H1 (cell line): ENCODE data around the gene TLR8. TPM values are rescaled to one million over a fixed set of nuclear protein-coding genes. Genes with fewer than 3 reads are reported as not detected.

Experiments
- CTCF ChIA-PET: fragments of 300-600 bp; sonication (Branson Sonifier 250); formaldehyde crosslinking; loops from one replicate; lab custom pipeline; 2021; ENCODE audit not compliant: partially characterized antibody; lab: Charles Lee
- POLR2A ChIA-PET: fragments of 300-600 bp; sonication (Branson Sonifier 250); formaldehyde crosslinking; loops from one replicate; lab custom pipeline; 2021; ENCODE audit warnings: inconsistent platforms; ENCODE audit not compliant: partially characterized antibody; lab: Charles Lee
- DNase-seq, 2 experiments: peaks; one replicate each; pipeline versions ENCODE4 v3.0.0 to v3.0.0-alpha.2; 2010 to 2022; ENCODE audit warnings: low spot score in 2 of 2, low read depth in 1 of 2, mixed read lengths in 1 of 2
- FAIRE-seq: peaks from 2 replicates; lab custom pipeline; 2011; peaks lifted over from hg19 to GRCh38; lab: Jason Lieb, UNC
- H2AFZ ChIP-seq: 2 replicates; pipeline ENCODE4 v1.8.1; 2012; ENCODE audit warnings: low read length, inconsistent platforms
- H2AK5ac ChIP-seq: 2 replicates; pipeline ENCODE4 v1.6.1; 2013; ENCODE audit warnings: low read depth, low read length
- H2BK120ac ChIP-seq: replicated peaks from 2 replicates; pipeline ENCODE3; 2013; ENCODE audit warnings: low read depth, low read length, inconsistent platforms
- H2BK12ac ChIP-seq: 2 replicates; pipeline ENCODE4 v1.6.1; 2013; ENCODE audit warnings: low read depth, low read length
- H2BK15ac ChIP-seq: 2 replicates; pipeline ENCODE4 v1.6.1; 2013; ENCODE audit warnings: low read length
- H2BK20ac ChIP-seq: 2 replicates; pipeline ENCODE4 v1.6.1; 2013; ENCODE audit warnings: low read length
- H2BK5ac ChIP-seq: 2 replicates; pipeline ENCODE4 v1.6.1; 2013; ENCODE audit warnings: low read depth, low read length
- H3K14ac ChIP-seq: 2 replicates; pipeline ENCODE4 v1.6.1; 2013; ENCODE audit warnings: inconsistent platforms; ENCODE audit not compliant: insufficient read length
- H3K18ac ChIP-seq: 2 replicates; pipeline ENCODE4 v1.6.1; 2013; ENCODE audit warnings: low read length; ENCODE audit errors: extremely low read depth
- H3K23ac ChIP-seq: 2 replicates; pipeline ENCODE4 v1.6.1; 2013; ENCODE audit warnings: inconsistent platforms; ENCODE audit not compliant: insufficient read length
- H3K23me2 ChIP-seq: 2 replicates; pipeline ENCODE4 v1.6.1; 2013; ENCODE audit warnings: low read depth, low read length
- H3K27ac ChIP-seq: 2 replicates; pipeline ENCODE4 v1.6.1; 2011; ENCODE audit warnings: low read depth, low read length, inconsistent platforms
- H3K27me3 ChIP-seq, 4 experiments: replicated peaks in 1 of 4; 1 replicate in 1 of 4; 2 replicates in 3 of 4; pipeline versions ENCODE4 v1.6.1 to v1.8.1; 2011 to 2013; ENCODE audit warnings: low read length in 3 of 4, mild to moderate bottlenecking in 3 of 4, inconsistent platforms in 2 of 4, mixed read lengths in 2 of 4, moderate library complexity in 1 of 4; ENCODE audit not compliant: control insufficient read depth in 3 of 4, insufficient read depth in 3 of 4; ENCODE audit errors: extremely low read depth in 1 of 4
- H3K36me3 ChIP-seq, 4 experiments: 2 replicates each; pipeline versions ENCODE4 v1.6.1 to v1.8.1; 2011 to 2013; ENCODE audit warnings: mild to moderate bottlenecking in 4 of 4, low read length in 3 of 4, moderate library complexity in 2 of 4, control low read depth in 1 of 4, inconsistent platforms in 1 of 4; ENCODE audit not compliant: insufficient read depth in 4 of 4, control insufficient read depth in 2 of 4
- H3K4ac ChIP-seq: replicated peaks from 2 replicates; pipeline ENCODE3; 2013; ENCODE audit warnings: low read length, low read depth, mixed read lengths, inconsistent platforms; ENCODE audit not compliant: insufficient read length
- H3K4me1 ChIP-seq, 4 experiments: replicated peaks in 1 of 4; 1 replicate in 1 of 4; 2 replicates in 3 of 4; pipeline versions ENCODE4 v1.6.1 to v1.8.1; 2011 to 2013; ENCODE audit warnings: low read length in 3 of 4, inconsistent platforms in 2 of 4, mixed read lengths in 1 of 4; ENCODE audit not compliant: insufficient read depth in 4 of 4, control insufficient read depth in 3 of 4
- H3K4me2 ChIP-seq, 2 experiments: 2 replicates each; pipeline versions ENCODE4 v1.6.1 to v1.8.1; 2011 to 2013; ENCODE audit warnings: low read depth in 2 of 2, low read length in 2 of 2, control low read depth in 1 of 2, inconsistent platforms in 1 of 2, mild to moderate bottlenecking in 1 of 2; ENCODE audit not compliant: insufficient read depth in 1 of 2
- H3K4me3 ChIP-seq, 4 experiments: fragments of 200-600, 300-600 bp in 1 of 4; sonication (generic), shearing (Covaris generic), sonication (Bioruptor Twin) in 1 of 4; 2 replicates each; pipeline versions ENCODE4 v1.5.1 to v1.8.1; 2011 to 2016; ENCODE audit warnings: low read length in 4 of 4, low read depth in 3 of 4, control low read depth in 2 of 4, inconsistent platforms in 2 of 4, mild to moderate bottlenecking in 2 of 4, mixed read lengths in 1 of 4, moderate library complexity in 1 of 4; ENCODE audit not compliant: insufficient read depth in 2 of 4; ENCODE audit errors: extremely low read depth in 1 of 4
- H3K56ac ChIP-seq: replicated peaks from 2 replicates; pipeline ENCODE3; 2013; ENCODE audit warnings: low read depth, mild to moderate bottlenecking, mixed read lengths, low read length, inconsistent platforms; ENCODE audit not compliant: insufficient read length
- H3K79me1 ChIP-seq: 2 replicates; pipeline ENCODE4 v1.6.1; 2013; ENCODE audit warnings: low read depth, low read length, control low read depth
- H3K79me2 ChIP-seq, 2 experiments: 2 replicates each; pipeline versions ENCODE4 v1.6.1 to v1.8.1; 2012 to 2013; ENCODE audit warnings: low read length in 2 of 2, mild to moderate bottlenecking in 2 of 2, inconsistent platforms in 1 of 2; ENCODE audit not compliant: insufficient read depth in 2 of 2, control insufficient read depth in 1 of 2
- H3K9ac ChIP-seq, 4 experiments: replicated peaks in 1 of 4; 1 replicate in 1 of 4; 2 replicates in 3 of 4; pipeline versions ENCODE4 v1.6.1 to v1.8.1; 2011 to 2013; ENCODE audit warnings: low read depth in 3 of 4, low read length in 3 of 4, control low read depth in 2 of 4, mild to moderate bottlenecking in 2 of 4, moderate library complexity in 2 of 4, inconsistent platforms in 1 of 4; ENCODE audit errors: extremely low read depth in 1 of 4
- H3K9me3 ChIP-seq, 2 experiments: 2 replicates each; pipeline versions ENCODE4 v1.6.1 to v1.8.1; 2012 to 2013; ENCODE audit warnings: mild to moderate bottlenecking in 2 of 2, moderate library complexity in 2 of 2, control low read depth in 1 of 2, inconsistent platforms in 1 of 2, low read depth in 1 of 2, low read length in 1 of 2, mixed read lengths in 1 of 2; ENCODE audit not compliant: insufficient read depth in 2 of 2
- H4K20me1 ChIP-seq, 2 experiments: replicated peaks in 1 of 2; 2 replicates each; pipeline versions ENCODE3 to v1.8.1; 2011 to 2013; ENCODE audit warnings: inconsistent platforms in 2 of 2, low read length in 2 of 2, mild to moderate bottlenecking in 1 of 2; ENCODE audit not compliant: insufficient read depth in 2 of 2, control insufficient read depth in 1 of 2
- H4K5ac ChIP-seq: 2 replicates; pipeline ENCODE4 v1.6.1; 2013; ENCODE audit warnings: low read length, low read depth, mixed read lengths, inconsistent platforms; ENCODE audit not compliant: insufficient read length
- H4K8ac ChIP-seq: 2 replicates; pipeline ENCODE4 v1.8.0; 2013; ENCODE audit warnings: mild to moderate bottlenecking, moderate library complexity, low read length, inconsistent platforms; ENCODE audit not compliant: insufficient read depth; ENCODE audit errors: extremely low read depth
- H4K91ac ChIP-seq: replicated peaks from 2 replicates; pipeline ENCODE3; 2013; ENCODE audit warnings: low read length, mixed read lengths, inconsistent platforms; ENCODE audit not compliant: insufficient read length
- WGBS, 2 experiments: shearing (Covaris generic) in 1 of 2; methylation state at CpG; one replicate each; pipeline versions ENCODE4 v1.1.6 to v1.1.7; 2013 to 2015; ENCODE audit warnings: low lambda C conversion rate in 2 of 2, mixed read lengths in 2 of 2, inconsistent platforms in 1 of 2, low coverage in 1 of 2, missing lambda C conversion rate in 1 of 2; ENCODE audit not compliant: insufficient replicate concordance in 2 of 2, insufficient coverage in 1 of 2, insufficient read length in 1 of 2; ENCODE audit errors: extremely low coverage in 1 of 2, missing lambda C conversion rate in 1 of 2; 5-methylcytosine and 5-hydroxymethylcytosine counted together
- polyA plus RNA-seq, 7 experiments: library from polyadenylated mRNA; depleted of rRNA in 3 of 7; stranded (reverse) in 5 of 7; unstranded in 2 of 7; fragments of >200 nt in 5 of 7; fragments of 200-250 nt in 2 of 7; gene quantifications; 1 replicate in 5 of 7; 2 replicates in 1 of 7; 4 replicates in 1 of 7; pipeline versions ENCODE4 v1.2.1 to v1.2.3, GENCODE V29; 2011 to 2013; ENCODE audit warnings: missing spikeins in 2 of 7, mixed read lengths in 2 of 7
- total RNA-seq: library from RNA; stranded (reverse); fragmentation: NEBNext Ultra II Directional; extraction: Animal tissue kit (Norgen Biotek cat#: 25700); gene quantifications from 2 replicates; pipeline ENCODE4 v1.2.1, GENCODE V29; 2021
- TF ChIP-seq, protein P1 (sequence below): IDR thresholded peaks from 2 replicates; pipeline ENCODE4 v1.6.1; 2012; ENCODE audit warnings: inconsistent platforms

Gene TLR8
- total and polyA plus RNA-seq, 2 of the 8 experiments (the other 6 are each of a cell fraction or from before 2014, with no cell fraction given): not detected

GRCh38 chrX:12954981-12955380 is 48.6 kb downstream of the TLR8 start:
- WGBS, 2 experiments: 89% methylated on average over 3 of the region's 4 CpGs; no CpG with 5 or more reads in 1 of the 2 experiments
- Histone ChIP-seq H3K4me2 (no peak overlapping the region), H4K5ac (no peak overlapping the region), H3K18ac (no peak overlapping the region), H2BK12ac (no peak overlapping the region), H3K23me2 (no peaks in the 10 kb centered on the region), H3K79me1 (no peaks in the 10 kb centered on the region), H3K36me3 (no peaks in the 10 kb centered on the region), H3K56ac (no peak overlapping the region), H3K4me3 (no peak overlapping the region)
- no peak for FAIRE-seq
- CTCF ChIA-PET: interaction anchor here (0.6 to 1.5 kb wide), 4 partner anchors 10 to 364 kb away, joined by 3 to 4 read pairs (median 3); no protein-coding TSS in a partner anchor
- TF ChIP-seq, protein P1, sequence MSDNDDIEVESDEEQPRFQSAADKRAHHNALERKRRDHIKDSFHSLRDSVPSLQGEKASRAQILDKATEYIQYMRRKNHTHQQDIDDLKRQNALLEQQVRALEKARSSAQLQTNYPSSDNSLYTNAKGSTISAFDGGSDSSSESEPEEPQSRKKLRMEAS: no peak
- TF ChIP-seq, all 59 proteins: peak for 0
- Histone ChIP-seq H3K27me3 (no peaks in the 10 kb centered on the region), H3K27ac (no peak overlapping the region), H3K14ac (no peak overlapping the region), H3K23ac (no peak overlapping the region), H2AK5ac (no peak overlapping the region), H2BK120ac (no peak overlapping the region), H2AFZ (no peak overlapping the region), H3K9me3 (no peaks in the 10 kb centered on the region), H2BK20ac (no peak overlapping the region), H4K91ac (no peak overlapping the region), H3K9ac (no peak overlapping the region), H2BK5ac (no peak overlapping the region), H3K79me2 (no peaks in the 10 kb centered on the region), H3K4ac (no peak overlapping the region), H3K4me1 (no peaks in the 10 kb centered on the region), H4K8ac (no peak overlapping the region), H4K20me1 (no peaks in the 10 kb centered on the region), H2BK15ac (no peak overlapping the region)
- DNase-seq: no peak
- POLR2A ChIA-PET: interaction anchor here (0.8 kb wide), 1 partner anchor 22 kb away, joined by 3 read pairs; no protein-coding TSS in a partner anchor
